SU-DHL-6 (cell line): ENCODE measurements around the gene PLEKHA8.

Source experiments
- EZH2phosphoT487 ChIP-seq: fragments of 200-600 bp; sonication (generic), shearing (Covaris generic); conservative IDR thresholded peaks from 2 replicates; pipeline ENCODE4 v1.6.1; 2018; ENCODE audit warnings: mild to moderate bottlenecking, antibody characterized with exemption, low read length, moderate library complexity, mixed read lengths
- TF ChIP-seq, protein P1 (sequence below): fragments of 200-600 bp; sonication (generic); IDR thresholded peaks from one replicate; pipeline ENCODE4 v1.5.1; 2017; ENCODE audit warnings: antibody characterized with exemption, mild to moderate bottlenecking, low read length, moderate library complexity; ENCODE audit not compliant: insufficient read depth, poor library complexity, severe bottlenecking

DNA sequence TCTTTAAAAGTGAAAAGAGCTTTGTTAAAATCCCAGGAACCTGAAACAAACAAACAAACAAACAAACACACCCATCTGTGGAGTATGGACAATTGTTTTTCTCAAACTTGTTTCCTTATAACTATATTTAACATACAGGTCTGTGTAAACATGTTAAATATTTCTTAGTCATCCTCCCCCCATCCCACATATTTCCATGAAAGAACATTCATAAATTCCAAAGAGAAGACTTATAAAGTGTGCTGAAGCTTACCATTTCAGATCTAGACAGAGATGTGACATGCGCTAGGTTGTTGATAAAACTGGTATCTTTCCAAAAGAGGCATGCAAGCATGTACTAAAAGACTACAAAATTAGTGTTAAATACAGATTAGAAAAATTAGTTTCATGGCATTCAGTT, 8.3 kb upstream of the PLEKHA8 start:
- no peak for TF ChIP-seq EZH2phosphoT487
- TF ChIP-seq, protein P1, sequence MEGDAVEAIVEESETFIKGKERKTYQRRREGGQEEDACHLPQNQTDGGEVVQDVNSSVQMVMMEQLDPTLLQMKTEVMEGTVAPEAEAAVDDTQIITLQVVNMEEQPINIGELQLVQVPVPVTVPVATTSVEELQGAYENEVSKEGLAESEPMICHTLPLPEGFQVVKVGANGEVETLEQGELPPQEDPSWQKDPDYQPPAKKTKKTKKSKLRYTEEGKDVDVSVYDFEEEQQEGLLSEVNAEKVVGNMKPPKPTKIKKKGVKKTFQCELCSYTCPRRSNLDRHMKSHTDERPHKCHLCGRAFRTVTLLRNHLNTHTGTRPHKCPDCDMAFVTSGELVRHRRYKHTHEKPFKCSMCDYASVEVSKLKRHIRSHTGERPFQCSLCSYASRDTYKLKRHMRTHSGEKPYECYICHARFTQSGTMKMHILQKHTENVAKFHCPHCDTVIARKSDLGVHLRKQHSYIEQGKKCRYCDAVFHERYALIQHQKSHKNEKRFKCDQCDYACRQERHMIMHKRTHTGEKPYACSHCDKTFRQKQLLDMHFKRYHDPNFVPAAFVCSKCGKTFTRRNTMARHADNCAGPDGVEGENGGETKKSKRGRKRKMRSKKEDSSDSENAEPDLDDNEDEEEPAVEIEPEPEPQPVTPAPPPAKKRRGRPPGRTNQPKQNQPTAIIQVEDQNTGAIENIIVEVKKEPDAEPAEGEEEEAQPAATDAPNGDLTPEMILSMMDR: no peak
